GM23248 (cell line): ENCODE results near the gene SNAP23. TPM values are rescaled to one million over a fixed set of nuclear protein-coding genes. Genes with fewer than 3 reads are reported as not detected.

Experiments used
- DNase-seq: peaks from one replicate; pipeline ENCODE4 v3.0.0-alpha.2; 2015
- H2AFZ ChIP-seq: fragments of 200-600 bp; sonication (generic); 2 replicates; pipeline ENCODE4 v1.6.1; 2016; ENCODE audit warnings: antibody characterized with exemption
- H3F3A ChIP-seq: fragments of 200-600 bp; sonication (generic); 2 replicates; pipeline ENCODE4 v1.6.1; 2016; ENCODE audit warnings: mild to moderate bottlenecking, antibody characterized with exemption, mixed run types; ENCODE audit not compliant: insufficient read depth
- H3K27ac ChIP-seq: fragments of 200-600 bp; sonication (generic); 2 replicates; pipeline ENCODE4 v1.5.1; 2016; ENCODE audit warnings: mild to moderate bottlenecking
- H3K27me3 ChIP-seq: fragments of 200-600 bp; sonication (generic); replicated peaks from 2 replicates; pipeline ENCODE4 v1.6.1; 2016; ENCODE audit warnings: mild to moderate bottlenecking; ENCODE audit not compliant: insufficient read depth
- H3K36me3 ChIP-seq: fragments of 200-600 bp; sonication (generic); 2 replicates; pipeline ENCODE4 v1.6.1; 2016; ENCODE audit warnings: low read depth, mild to moderate bottlenecking
- H3K4me1 ChIP-seq: fragments of 200-600 bp; sonication (generic); 2 replicates; pipeline ENCODE4 v1.6.1; 2016; ENCODE audit warnings: mild to moderate bottlenecking; ENCODE audit not compliant: insufficient read depth
- H3K4me2 ChIP-seq: fragments of 200-600 bp; sonication (generic); one replicate; pipeline ENCODE4 v1.6.1; 2016; ENCODE audit warnings: mild to moderate bottlenecking; ENCODE audit not compliant: unreplicated experiment
- H3K4me3 ChIP-seq: fragments of 200-600 bp; sonication (generic); 2 replicates; pipeline ENCODE4 v1.5.1; 2016; ENCODE audit warnings: mild to moderate bottlenecking
- H3K79me2 ChIP-seq: fragments of 200-600 bp; sonication (generic); 2 replicates; pipeline ENCODE4 v1.6.1; 2016; ENCODE audit warnings: mild to moderate bottlenecking; ENCODE audit not compliant: insufficient read depth
- H3K9ac ChIP-seq: fragments of 200-600 bp; sonication (generic); 2 replicates; pipeline ENCODE4 v1.6.1; 2016; ENCODE audit warnings: mild to moderate bottlenecking
- H3K9me2 ChIP-seq: fragments of 200-600 bp; sonication (generic); 2 replicates; pipeline ENCODE4 v1.6.1; 2016; ENCODE audit warnings: mixed run types, mild to moderate bottlenecking, moderate library complexity; ENCODE audit not compliant: insufficient read depth
- H3K9me3 ChIP-seq: fragments of 200-600 bp; sonication (generic); one replicate; pipeline ENCODE4 v1.6.1; 2017; ENCODE audit warnings: low read depth
- H4K20me1 ChIP-seq: fragments of 200-600 bp; sonication (generic); 2 replicates; pipeline ENCODE4 v1.6.0; 2016; ENCODE audit not compliant: insufficient read depth
- EZH2 ChIP-seq: fragments of 200-600 bp; sonication (generic); IDR thresholded peaks from 2 replicates; pipeline ENCODE4 v1.6.1; 2018; ENCODE audit warnings: antibody characterized with exemption, mild to moderate bottlenecking; ENCODE audit not compliant: insufficient read depth, poor library complexity, severe bottlenecking
- EZH2phosphoT487 ChIP-seq: fragments of 200-600 bp; sonication (generic); IDR thresholded peaks from 2 replicates; pipeline ENCODE4 v1.6.1; 2018; ENCODE audit warnings: antibody characterized with exemption, moderate library complexity, mild to moderate bottlenecking, low read depth; ENCODE audit not compliant: insufficient read depth
- WGBS, 2 experiments: methylation state at CpG; one replicate each; pipeline ENCODE4 v1.1.6; 2015 to 2017; ENCODE audit warnings: low lambda C conversion rate in 2 of 2, low coverage in 1 of 2; ENCODE audit errors: missing lambda C conversion rate in 2 of 2; 5-methylcytosine and 5-hydroxymethylcytosine counted together
- in situ Hi-C: fragments of 300-500 bp; cut with MboI; formaldehyde crosslinking; loops from 2 replicates; pipeline ENCODE4 v1.15.0; 2020
- polyA plus RNA-seq: library from polyadenylated mRNA; unstranded; fragments of >200 nt; fragmentation: Nextera tagmentation; extraction: Ambion mirVana; gene quantifications from 2 replicates; pipeline ENCODE4 v1.2.1, GENCODE V29; 2016
- total RNA-seq: library from RNA; depleted of rRNA; stranded (reverse); fragments of >200 nt; shearing (Covaris generic); gene quantifications from 2 replicates; pipeline ENCODE4 v1.2.3, GENCODE V29; 2014

The SNAP23 gene
- total and polyA plus RNA-seq, 2 experiments from 2014 or later: 57.0 to 61.7 TPM

DNA sequence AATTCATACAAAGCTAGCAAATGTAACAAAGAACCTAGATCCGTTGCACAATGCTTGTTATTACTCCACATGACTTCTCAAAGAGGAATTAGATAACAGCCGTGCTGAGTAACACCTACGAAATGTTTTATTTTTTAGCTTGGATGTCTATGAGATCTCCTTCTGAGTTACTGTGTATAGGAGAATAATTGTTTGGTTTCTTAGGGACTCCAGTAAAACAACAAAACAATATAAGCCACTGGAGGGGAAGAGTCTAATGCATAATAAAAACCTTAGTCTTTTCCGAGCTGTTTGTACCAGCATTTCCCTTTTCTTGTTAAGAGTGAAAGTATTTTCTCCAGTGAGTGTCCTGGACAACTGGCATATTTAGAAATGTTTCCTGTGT, 15.6 kb downstream of the SNAP23 start:
- Histone ChIP-seq H4K20me1 (no peaks in the 10 kb centered on the region), H3F3A (peaks cover 15% of the 10 kb centered on the region), H3K9ac (peak overlapping the region; percentile 62), H3K9me2 (no peaks in the 10 kb centered on the region), H3K27me3 (no peaks in the 10 kb centered on the region), H3K4me3 (peak overlapping the region; percentile 19), H3K27ac (peak overlapping the region; percentile 80), H3K4me2 (peak overlapping the region; percentile 33), H3K36me3 (peaks cover 25% of the 10 kb centered on the region), H2AFZ (no peak overlapping the region; the same call in 1 of the 2 replicates), H3K79me2 (peaks cover 63% of the 10 kb centered on the region), H3K9me3 (no peaks in the 10 kb centered on the region), H3K4me1 (peaks cover 30% of the 10 kb centered on the region)
- DNase-seq: peak; percentile 80
- in situ Hi-C loops: no loop called here
- WGBS, 2 experiments: 59 to 62% methylated on average over 4 of the region's 4 CpGs
- no peak for TF ChIP-seq EZH2phosphoT487
- TF ChIP-seq EZH2: no peak

DNA sequence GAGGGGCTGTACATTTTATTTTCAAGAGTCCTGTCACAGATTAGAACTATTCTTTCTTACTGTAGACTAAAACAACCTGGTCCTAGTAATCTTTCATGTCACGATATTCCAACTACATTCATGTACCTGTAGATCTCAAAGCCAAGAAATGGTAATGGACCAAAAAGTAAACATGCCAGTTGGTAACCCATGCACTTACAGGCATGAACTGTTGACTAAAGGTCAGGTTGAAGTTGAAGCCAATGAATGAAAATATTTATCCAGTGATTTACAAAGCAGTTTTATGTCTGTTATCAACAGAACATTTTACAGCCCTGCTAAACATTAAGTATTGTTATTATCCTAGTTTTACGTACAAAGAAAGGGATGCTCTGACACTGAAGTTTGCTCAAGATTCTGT, 27.9 kb downstream of the SNAP23 start:
- H3K27ac ChIP-seq: no peak overlapping the region
- H3K27me3 ChIP-seq: no peaks in the 10 kb centered on the region
- H3K4me1 ChIP-seq: no peaks in the 10 kb centered on the region
- TF ChIP-seq EZH2 (no peak), EZH2phosphoT487 (no peak)
- H3K4me3 ChIP-seq: no peak overlapping the region
- no peaks in the 10 kb centered on the region for H3K9me3 ChIP-seq
- H3K9me2 ChIP-seq: no peaks in the 10 kb centered on the region
- no peaks in the 10 kb centered on the region for H3K79me2 ChIP-seq
- no peaks in the 10 kb centered on the region for H3F3A ChIP-seq
- DNase-seq: no peak
- no peak overlapping the region for H3K4me2 ChIP-seq
- H2AFZ ChIP-seq: no peak overlapping the region
- H3K9ac ChIP-seq: no peak overlapping the region
- peaks cover 26% of the 10 kb centered on the region for H3K36me3 ChIP-seq
- 72 to 75% methylated on average over 2 of the region's 2 CpGs for WGBS, 2 experiments
- in situ Hi-C loops: no loop called here
- no peaks in the 10 kb centered on the region for H4K20me1 ChIP-seq

DNA sequence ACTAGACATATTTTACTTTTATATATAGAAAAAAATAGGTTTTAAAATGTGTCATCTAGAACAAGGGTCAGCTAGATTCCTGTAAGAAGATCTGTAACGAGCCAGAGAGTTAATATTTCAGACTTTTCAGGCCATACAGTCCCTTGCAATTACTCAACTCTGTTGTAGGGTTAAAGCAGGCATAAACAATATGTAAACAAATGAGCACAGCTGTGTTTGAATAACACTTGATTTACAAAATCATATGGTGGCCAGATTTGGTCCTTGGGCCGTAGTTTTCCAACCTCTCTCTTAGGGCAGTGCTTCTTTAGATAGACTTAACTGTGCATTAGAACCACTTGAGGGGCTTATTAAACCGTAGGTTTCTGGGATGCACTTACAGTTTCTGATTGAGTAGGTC, 33.5 kb downstream of the SNAP23 start:
- H3K4me3 ChIP-seq: no peak overlapping the region
- no peaks in the 10 kb centered on the region for H3K9me2 ChIP-seq
- no peaks in the 10 kb centered on the region for H3K79me2 ChIP-seq
- no peak overlapping the region for H2AFZ ChIP-seq
- no peaks in the 10 kb centered on the region for H3K4me1 ChIP-seq
- H4K20me1 ChIP-seq: no peaks in the 10 kb centered on the region
- H3F3A ChIP-seq: no peaks in the 10 kb centered on the region
- no peak overlapping the region for H3K9ac ChIP-seq
- no peak overlapping the region for H3K27ac ChIP-seq
- 69 to 70% methylated on average over 3 of the region's 3 CpGs for WGBS, 2 experiments
- H3K9me3 ChIP-seq: no peaks in the 10 kb centered on the region
- no peak for DNase-seq
- no peaks in the 10 kb centered on the region for H3K27me3 ChIP-seq
- in situ Hi-C loops: no loop called here
- no peak overlapping the region for H3K4me2 ChIP-seq
- TF ChIP-seq EZH2 (no peak), EZH2phosphoT487 (no peak)
- peaks cover 46% of the 10 kb centered on the region for H3K36me3 ChIP-seq

DNA sequence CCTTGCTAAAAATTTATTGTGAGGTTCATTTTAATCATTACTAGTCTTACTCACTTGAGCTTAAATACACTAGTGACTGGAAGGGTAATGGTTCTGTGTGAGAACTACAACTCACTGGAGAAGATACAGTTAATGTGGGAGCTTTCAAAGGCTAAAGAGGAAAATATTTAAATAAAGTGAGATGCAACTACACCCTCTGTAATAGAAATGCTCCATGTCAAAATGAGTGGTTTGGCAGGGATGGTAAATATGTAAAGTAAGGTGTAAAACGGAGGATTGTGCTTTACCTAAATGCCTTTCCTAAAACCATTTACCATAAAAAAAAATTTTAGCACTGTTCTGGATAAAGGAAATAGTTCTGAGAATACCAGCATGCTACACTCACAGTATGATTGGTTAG, 37.8 kb downstream of the SNAP23 start:
- Histone ChIP-seq H3K27me3 (no peaks in the 10 kb centered on the region), H3K36me3 (peaks cover 45% of the 10 kb centered on the region), H3K4me2 (no peak overlapping the region), H3K4me3 (no peak overlapping the region), H3F3A (0 out of 2 replicates have a peak, but pooled peaks cover 14% of the 10 kb centered on the region), H3K9me3 (no peaks in the 10 kb centered on the region), H3K4me1 (no peaks in the 10 kb centered on the region), H4K20me1 (no peaks in the 10 kb centered on the region), H3K9me2 (no peaks in the 10 kb centered on the region), H3K27ac (no peak overlapping the region), H2AFZ (no peak overlapping the region), H3K9ac (no peak overlapping the region), H3K79me2 (no peaks in the 10 kb centered on the region)
- WGBS, 2 experiments: 40 to 59% methylated on average over 1 of the region's 1 CpG
- no peak for TF ChIP-seq EZH2
- TF ChIP-seq EZH2phosphoT487: no peak
- DNase-seq: no peak
- in situ Hi-C loops: no loop called here
